GM10248 (cell line): ENCODE results near the gene GLRX5.

Experiments
- CTCF ChIA-PET: fragments of 300-600 bp; sonication (Branson Sonifier 250); formaldehyde crosslinking; extraction: SDS; loops from one replicate; lab custom pipeline; 2021; ENCODE audit warnings: antibody characterized with exemption; lab: Yijun Ruan, JAX
- POLR2A ChIA-PET: fragments of 350-650 bp; sonication (Branson Sonifier 250); formaldehyde crosslinking; extraction: SDS; loops from one replicate; lab custom pipeline; 2020; ENCODE audit warnings: antibody characterized with exemption; lab: Yijun Ruan, JAX
- DNase-seq: peaks from one replicate; pipeline ENCODE4 v3.0.0; 2012; ENCODE audit errors: extremely low spot score
- CTCF ChIP-seq: IDR thresholded peaks from 2 replicates; pipeline ENCODE4 v1.5.1; 2012; ENCODE audit warnings: mild to moderate bottlenecking, low read depth; ENCODE audit errors: extremely low read depth, missing control alignments, control extremely low read depth

GLRX5 gene

GRCh38 chr14:95531969-95532368, 2.9 kb upstream of the GLRX5 start:
- DNase-seq, result no peak
- ChIA-PET POLR2A (no interaction called here), CTCF (interaction anchor here (1.0 to 1.9 kb wide), 2 partner anchors 17 to 90 kb away, joined by 3 to 6 read pairs; no protein-coding TSS in a partner anchor)
- TF ChIP-seq CTCF, result no peak

GRCh38 chr14:95533391-95533821, 1.4 kb upstream of the GLRX5 start:
- no peak for DNase-seq
- CTCF ChIA-PET, result interaction anchor here (0.9 to 2.2 kb wide), 5 partner anchors 10 to 91 kb away, joined by 3 to 7 read pairs (median 4); no protein-coding TSS in a partner anchor
- TF ChIP-seq CTCF, result no peak
- POLR2A ChIA-PET, result interaction anchor here (1.1 to 1.5 kb wide), 2 partner anchors 13 to 18 kb away, joined by 3 to 4 read pairs; no protein-coding TSS in a partner anchor

GRCh38 chr14:95533822-95534221, 1.0 kb upstream of the GLRX5 start:
- no peak for DNase-seq
- POLR2A ChIA-PET, result interaction anchor here (1.1 to 1.5 kb wide), 2 partner anchors 13 to 18 kb away, joined by 3 to 4 read pairs; no protein-coding TSS in a partner anchor
- TF ChIP-seq CTCF, result no peak
- CTCF ChIA-PET, result interaction anchor here (1.2 to 2.2 kb wide), 6 partner anchors 10 to 104 kb away, joined by 3 to 7 read pairs (median 5); no protein-coding TSS in a partner anchor

GRCh38 chr14:95535226-95536021, 574 bp downstream of the GLRX5 start:
- no peak for TF ChIP-seq CTCF
- POLR2A ChIA-PET, result no interaction called here
- DNase-seq, result no peak
- CTCF ChIA-PET, result interaction anchor here (1.2 to 5.7 kb wide), 7 partner anchors 8 to 118 kb away, joined by 3 to 27 read pairs (median 5); no protein-coding TSS in a partner anchor

- CTCF ChIA-PET, result interaction anchor here (1.2 to 5.7 kb wide), 6 partner anchors 9 to 119 kb away, joined by 3 to 27 read pairs (median 6); no protein-coding TSS in a partner anchor
- TF ChIP-seq CTCF, result no peak
- POLR2A ChIA-PET, result no interaction called here
- DNase-seq, result no peak
Measured at GRCh38 chr14:95536036-95536593, 1.3 kb downstream of the GLRX5 start.

GRCh38 chr14:95536671-95537070, 1.8 kb downstream of the GLRX5 start:
- ChIA-PET CTCF (interaction anchor here (1.0 to 5.7 kb wide), 7 partner anchors 9 to 120 kb away, joined by 3 to 27 read pairs (median 4); no protein-coding TSS in a partner anchor), POLR2A (no interaction called here)
- DNase-seq, result no peak
- no peak for TF ChIP-seq CTCF
